CD4-positive, alpha-beta T cell treated with Interleukin-21 for 1 hour (primary cell): ENCODE results near the gene FLRT1.
A peak's percentile ranks its signal among the peaks of the same experiment; 100 is the strongest.
"Not testable (repeated sequence)": the region's sequence is repeated elsewhere in the genome, so short reads cannot be mapped to it uniquely, and the experiment has no call there.

ENCODE experiments used
- DNase-seq: peaks from one replicate; pipeline ENCODE4 v3.0.0-alpha.2; 2020

FLRT1 gene

GRCh38 chr11:64027651-64028397, 7.9 kb upstream of the FLRT1 start:
- peak; percentile 7 for DNase-seq

GRCh38 chr11:64028398-64029115, 7.2 kb upstream of the FLRT1 start:
- DNase-seq, result no peak

- DNase-seq, result no peak
Observed at GRCh38 chr11:64029773-64030172, 6.0 kb upstream of the FLRT1 start.

- DNase-seq, result no peak
Observed at GRCh38 chr11:64031001-64031400, 4.7 kb upstream of the FLRT1 start.

GRCh38 chr11:64032050-64032449, 3.7 kb upstream of the FLRT1 start:
- DNase-seq, result no peak

- DNase-seq, result no peak
Observed at GRCh38 chr11:64034411-64034811, 1.3 kb upstream of the FLRT1 start.

- no peak for DNase-seq
Observed at GRCh38 chr11:64035081-64035524, 628 bp upstream of the FLRT1 start.

GRCh38 chr11:64036087-64037026, 626 bp downstream of the FLRT1 start:
- no peak for DNase-seq

- DNase-seq, result no peak
Observed at GRCh38 chr11:64037027-64037634, 1.4 kb downstream of the FLRT1 start.

GRCh38 chr11:64038500-64038899, 2.8 kb downstream of the FLRT1 start:
- DNase-seq, result no peak

GRCh38 chr11:64039012-64039665, 3.4 kb downstream of the FLRT1 start:
- DNase-seq, result no peak

GRCh38 chr11:64040684-64041322, 5.1 kb downstream of the FLRT1 start:
- DNase-seq, result no peak

GRCh38 chr11:64041846-64042245, 6.1 kb downstream of the FLRT1 start:
- DNase-seq, result no peak

- DNase-seq, result no peak
Observed at GRCh38 chr11:64042301-64042700, 6.6 kb downstream of the FLRT1 start.

- DNase-seq, result no peak
Observed at GRCh38 chr11:64043545-64043944, 7.8 kb downstream of the FLRT1 start.

- DNase-seq, result no peak
Observed at GRCh38 chr11:64044730-64045393, 9.1 kb downstream of the FLRT1 start.

GRCh38 chr11:64045700-64046099, 10.0 kb downstream of the FLRT1 start:
- no peak for DNase-seq

GRCh38 chr11:64047373-64047772, 11.6 kb downstream of the FLRT1 start:
- DNase-seq, result not testable (repeated sequence)

GRCh38 chr11:64048042-64048854, 12.5 kb downstream of the FLRT1 start:
- DNase-seq, result no peak

- no peak for DNase-seq
Observed at GRCh38 chr11:64049509-64049908, 13.8 kb downstream of the FLRT1 start.
